IMR-90 (cell line): ENCODE data around the gene PXMP2. TPM values are rescaled to one million over a fixed set of nuclear protein-coding genes. Genes with fewer than 3 reads are reported as not detected.

Source experiments
- ATAC-seq: fragments of 200-7000 bp; cut with Tn5 transposase; 2 replicates; pipeline ENCODE4 v1.9.1; 2020; ENCODE audit warnings: low read depth, mild to moderate bottlenecking, moderate library complexity
- BruUV-seq: library from RNA; stranded (reverse); fragments of 400-500 nt; replicated peaks from 2 replicates; lab custom pipeline; 2021; lab: Mats Ljungman, UMichigan
- CTCF ChIA-PET: fragments of 300-600 bp; formaldehyde crosslinking; extraction: SDS; loops from one replicate; lab custom pipeline; 2021; ENCODE audit warnings: antibody characterized with exemption; lab: Yijun Ruan, JAX
- POLR2A ChIA-PET: fragments of 300-600 bp; sonication (Branson Sonifier 250); formaldehyde crosslinking; loops from one replicate; lab custom pipeline; 2022; ENCODE audit warnings: antibody characterized with exemption; ENCODE audit not compliant: unreplicated experiment; lab: Charles Lee
- DNase-seq: peaks from one replicate; pipeline ENCODE4 v3.0.0; 2013
- H2AFZ ChIP-seq: replicated peaks from 2 replicates; pipeline ENCODE3; 2013; ENCODE audit warnings: low read length, mild to moderate bottlenecking; ENCODE audit not compliant: poor library complexity
- H2AK5ac ChIP-seq: 2 replicates; pipeline ENCODE4 v1.6.1; 2013; ENCODE audit warnings: low read depth, low read length, inconsistent platforms
- H2AK9ac ChIP-seq: replicated peaks from 2 replicates; pipeline ENCODE3; 2013; ENCODE audit warnings: mild to moderate bottlenecking, low read depth, low read length, moderate library complexity; ENCODE audit not compliant: poor library complexity
- H2BK120ac ChIP-seq: 2 replicates; pipeline ENCODE4 v1.6.1; 2013; ENCODE audit warnings: low read depth, low read length, inconsistent platforms
- H2BK15ac ChIP-seq: 3 replicates; pipeline ENCODE4 v1.6.1; 2013; ENCODE audit warnings: low read depth, low read length, inconsistent platforms
- H2BK20ac ChIP-seq: 2 replicates; pipeline ENCODE4 v1.6.1; 2013; ENCODE audit warnings: low read depth, mild to moderate bottlenecking, inconsistent platforms, low read length, moderate library complexity
- H2BK5ac ChIP-seq: 2 replicates; pipeline ENCODE4 v1.6.1; 2013; ENCODE audit warnings: mild to moderate bottlenecking, low read depth, low read length, inconsistent platforms; ENCODE audit not compliant: poor library complexity, severe bottlenecking
- H3K14ac ChIP-seq: replicated peaks from 2 replicates; pipeline ENCODE4 v1.6.1; 2013; ENCODE audit warnings: low read depth, low read length, inconsistent platforms
- H3K18ac ChIP-seq: 2 replicates; pipeline ENCODE4 v1.6.1; 2013; ENCODE audit warnings: low read depth, low read length, control low read depth
- H3K23ac ChIP-seq: 2 replicates; pipeline ENCODE4 v1.6.1; 2013; ENCODE audit warnings: low read depth, low read length, inconsistent platforms
- H3K27ac ChIP-seq: 2 replicates; pipeline ENCODE4 v1.5.1; 2013; ENCODE audit warnings: mild to moderate bottlenecking, control low read depth, low read length; ENCODE audit not compliant: insufficient read depth
- H3K27me3 ChIP-seq: 2 replicates; pipeline ENCODE4 v1.6.1; 2013; ENCODE audit warnings: low read length; ENCODE audit not compliant: control insufficient read depth, insufficient read depth
- H3K36me3 ChIP-seq: 2 replicates; pipeline ENCODE4 v1.6.1; 2013; ENCODE audit warnings: low read length, mixed read lengths; ENCODE audit not compliant: control insufficient read depth, insufficient read depth
- H3K4ac ChIP-seq: 2 replicates; pipeline ENCODE4 v1.6.1; 2013; ENCODE audit warnings: low read depth, low read length, inconsistent platforms
- H3K4me1 ChIP-seq: 2 replicates; pipeline ENCODE4 v1.6.1; 2013; ENCODE audit warnings: low read length, mixed read lengths; ENCODE audit not compliant: control insufficient read depth, insufficient read depth
- H3K4me2 ChIP-seq: 2 replicates; pipeline ENCODE4 v1.6.1; 2013; ENCODE audit warnings: low read depth, mild to moderate bottlenecking, control low read depth, low read length, moderate library complexity
- H3K4me3 ChIP-seq: 2 replicates; pipeline ENCODE4 v1.5.1; 2013; ENCODE audit warnings: low read depth, mild to moderate bottlenecking, control low read depth, low read length, moderate library complexity; ENCODE audit not compliant: insufficient read depth
- H3K56ac ChIP-seq: 2 replicates; pipeline ENCODE4 v1.6.1; 2013; ENCODE audit warnings: low read length, inconsistent platforms; ENCODE audit not compliant: insufficient read depth; ENCODE audit errors: extremely low read depth
- H3K79me1 ChIP-seq, 2 experiments: 2 replicates each; pipeline ENCODE4 v1.6.1; 2013; ENCODE audit warnings: low read length in 2 of 2, inconsistent platforms in 1 of 2, low read depth in 1 of 2
- H3K9ac ChIP-seq: 2 replicates; pipeline ENCODE4 v1.6.1; 2013; ENCODE audit warnings: low read depth, low read length, control low read depth
- H3K9me1 ChIP-seq: 2 replicates; pipeline ENCODE4 v1.6.1; 2013; ENCODE audit warnings: low read length, inconsistent platforms; ENCODE audit not compliant: insufficient read depth
- H3K9me3 ChIP-seq: 2 replicates; pipeline ENCODE4 v1.6.1; 2013; ENCODE audit warnings: low read length; ENCODE audit not compliant: control insufficient read depth, insufficient read depth
- H4K20me1 ChIP-seq: 2 replicates; pipeline ENCODE4 v1.6.1; 2013; ENCODE audit warnings: low read length, inconsistent platforms; ENCODE audit not compliant: insufficient read depth
- H4K5ac ChIP-seq: 2 replicates; pipeline ENCODE4 v1.6.1; 2013; ENCODE audit warnings: mild to moderate bottlenecking, low read depth, low read length, control low read depth
- H4K8ac ChIP-seq, 2 experiments: 2 replicates each; pipeline ENCODE4 v1.6.1; 2013; ENCODE audit warnings: low read depth in 2 of 2, low read length in 2 of 2, control low read depth in 1 of 2, inconsistent platforms in 1 of 2
- H4K91ac ChIP-seq: 2 replicates; pipeline ENCODE4 v1.6.1; 2013; ENCODE audit warnings: low read depth, low read length, inconsistent platforms; ENCODE audit not compliant: insufficient read depth
- NFE2L2 ChIP-seq: fragments of 150-350 bp; IDR thresholded peaks from 2 replicates; pipeline ENCODE4 v1.6.1; 2016; ENCODE audit warnings: low read depth, mild to moderate bottlenecking, low read length
- RCOR1 ChIP-seq: IDR thresholded peaks from 2 replicates; pipeline ENCODE4 v1.6.1; 2012; ENCODE audit warnings: mild to moderate bottlenecking, low read length, improper control_type of control experiment; ENCODE audit not compliant: insufficient replicate concordance
- WGBS, 2 experiments: methylation state at CpG; one replicate each; pipeline versions ENCODE4 v1.1.5 to v1.1.7; 2013; ENCODE audit warnings: missing lambda C conversion rate in 2 of 2; ENCODE audit not compliant: insufficient read length in 1 of 2; ENCODE audit errors: extremely low coverage in 2 of 2; 5-methylcytosine and 5-hydroxymethylcytosine counted together
- dilution Hi-C: fragments of 300-500 bp; cut with HindIII; formaldehyde crosslinking; loops from one replicate; pipeline ENCODE4 v1.14.3; 2018; ENCODE audit warnings: low sequenced_read_pairs; ENCODE audit not compliant: unreplicated experiment
- in situ Hi-C: fragments of 300-500 bp; cut with MboI; formaldehyde crosslinking; loops from 3 replicates; pipeline ENCODE4 v1.14.3; 2019; ENCODE audit warnings: low sequenced_read_pairs, inconsistent platforms, mixed read lengths
- intact Hi-C: fragments of 100-400 bp; cut with micrococcal nuclease; formaldehyde crosslinking; loops from 2 replicates; pipeline ENCODE4 v1.10.0; 2022
- polyA plus RNA-seq, 3 experiments: library from polyadenylated mRNA; depleted of rRNA; stranded (reverse); fragments of >200 nt; gene quantifications; 2 replicates each; pipeline ENCODE4 v1.2.3, GENCODE V29; 2012; ENCODE audit warnings: low replicate concordance in 1 of 3
- total RNA-seq: library from RNA; depleted of rRNA; stranded (reverse); fragments of >200 nt; gene quantifications from 2 replicates; pipeline ENCODE4 v1.2.3, GENCODE V29; 2012

The PXMP2 gene
- total and polyA plus RNA-seq, 2 of the 4 experiments (the other 2 are of a cell fraction): 10.9 to 20.1 TPM

DNA sequence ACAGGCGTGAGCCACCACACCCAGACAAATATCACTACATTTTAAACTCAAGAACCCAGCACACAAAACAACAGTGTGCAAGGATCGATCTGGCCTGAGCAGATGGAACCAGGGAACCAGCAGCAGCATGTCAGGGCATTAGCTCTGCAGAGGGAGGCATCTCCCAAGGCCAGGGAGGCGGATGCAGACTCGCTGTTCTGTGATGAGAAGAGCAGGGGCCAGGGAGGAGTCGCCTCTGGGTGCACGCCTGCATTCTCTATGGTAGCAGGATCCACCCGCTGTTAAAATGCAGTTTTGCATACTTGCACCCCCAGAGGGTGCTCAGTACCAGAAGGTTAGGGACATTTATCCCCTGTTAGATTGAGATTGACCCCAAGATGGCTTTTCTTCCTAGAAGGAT lies 41.1 kb downstream of the PXMP2 start:
- H3K4me3 ChIP-seq: no peak overlapping the region
- WGBS, 2 experiments: no CpG with 5 or more reads among the region's 7 CpGs
- ChIA-PET POLR2A (no interaction called here), CTCF (no interaction called here)
- no peak for DNase-seq
- no peak overlapping the region for H4K8ac ChIP-seq
- peaks cover 26 to 40% of the 10 kb centered on the region in 2 experiments for H3K79me1 ChIP-seq
- H3K27ac ChIP-seq: no peak overlapping the region
- H3K4me1 ChIP-seq: no peaks in the 10 kb centered on the region
- peak overlapping the region; percentile 76 for H2AK9ac ChIP-seq
- no peaks in the 10 kb centered on the region for H3K9me1 ChIP-seq
- H4K20me1 ChIP-seq: peaks cover 22% of the 10 kb centered on the region
- no peaks in the 10 kb centered on the region for H3K27me3 ChIP-seq
- no peaks in the 10 kb centered on the region for H3K9me3 ChIP-seq
- BruUV-seq: no TSS peak
- no peak overlapping the region for H2AK5ac ChIP-seq
- peaks cover 71% of the 10 kb centered on the region for H3K36me3 ChIP-seq
- no peak overlapping the region for H3K23ac ChIP-seq
- H2BK20ac ChIP-seq: no peak overlapping the region
- H4K91ac ChIP-seq: no peak overlapping the region
- dilution Hi-C loops (no loop called here), in situ Hi-C loops (no loop called here), intact Hi-C loops (no loop called here)
- H3K9ac ChIP-seq: no peak overlapping the region
- H3K18ac ChIP-seq: no peak overlapping the region
- H2BK5ac ChIP-seq: no peak overlapping the region
- no peak overlapping the region for H3K4ac ChIP-seq
- H2AFZ ChIP-seq: no peak overlapping the region
- H2BK120ac ChIP-seq: no peak overlapping the region
- no peak overlapping the region for H3K56ac ChIP-seq
- H2BK15ac ChIP-seq: no peak overlapping the region
- no peak overlapping the region for H4K5ac ChIP-seq
- no peak overlapping the region for H3K4me2 ChIP-seq
- no peak for TF ChIP-seq NFE2L2
- TF ChIP-seq RCOR1: no peak
- ATAC-seq: no peak
- H3K14ac ChIP-seq: no peak overlapping the region
